H1 (cell line): ENCODE results near the gene TXNRD2. TPM values are rescaled to one million over a fixed set of nuclear protein-coding genes. Genes with fewer than 3 reads are reported as not detected.
A peak's percentile ranks its signal among the peaks of the same experiment; 100 is the strongest.

Source experiments
- CTCF ChIA-PET: fragments of 300-600 bp; sonication (Branson Sonifier 250); formaldehyde crosslinking; loops from one replicate; lab custom pipeline; 2021; ENCODE audit not compliant: partially characterized antibody; lab: Charles Lee
- POLR2A ChIA-PET: fragments of 300-600 bp; sonication (Branson Sonifier 250); formaldehyde crosslinking; loops from one replicate; lab custom pipeline; 2021; ENCODE audit warnings: inconsistent platforms; ENCODE audit not compliant: partially characterized antibody; lab: Charles Lee
- DNase-seq, 2 experiments: peaks; one replicate each; pipeline versions ENCODE4 v3.0.0 to v3.0.0-alpha.2; 2010 to 2022; ENCODE audit warnings: low spot score in 2 of 2, low read depth in 1 of 2, mixed read lengths in 1 of 2
- FAIRE-seq: peaks from 2 replicates; lab custom pipeline; 2011; peaks lifted over from hg19 to GRCh38; lab: Jason Lieb, UNC
- H2AFZ ChIP-seq: 2 replicates; pipeline ENCODE4 v1.8.1; 2012; ENCODE audit warnings: low read length, inconsistent platforms
- H2AK5ac ChIP-seq: 2 replicates; pipeline ENCODE4 v1.6.1; 2013; ENCODE audit warnings: low read depth, low read length
- H2BK120ac ChIP-seq: replicated peaks from 2 replicates; pipeline ENCODE3; 2013; ENCODE audit warnings: low read depth, low read length, inconsistent platforms
- H2BK12ac ChIP-seq: 2 replicates; pipeline ENCODE4 v1.6.1; 2013; ENCODE audit warnings: low read depth, low read length
- H2BK15ac ChIP-seq: 2 replicates; pipeline ENCODE4 v1.6.1; 2013; ENCODE audit warnings: low read length
- H2BK20ac ChIP-seq: 2 replicates; pipeline ENCODE4 v1.6.1; 2013; ENCODE audit warnings: low read length
- H2BK5ac ChIP-seq: 2 replicates; pipeline ENCODE4 v1.6.1; 2013; ENCODE audit warnings: low read depth, low read length
- H3K14ac ChIP-seq: 2 replicates; pipeline ENCODE4 v1.6.1; 2013; ENCODE audit warnings: inconsistent platforms; ENCODE audit not compliant: insufficient read length
- H3K18ac ChIP-seq: 2 replicates; pipeline ENCODE4 v1.6.1; 2013; ENCODE audit warnings: low read length; ENCODE audit errors: extremely low read depth
- H3K23ac ChIP-seq: 2 replicates; pipeline ENCODE4 v1.6.1; 2013; ENCODE audit warnings: inconsistent platforms; ENCODE audit not compliant: insufficient read length
- H3K23me2 ChIP-seq: 2 replicates; pipeline ENCODE4 v1.6.1; 2013; ENCODE audit warnings: low read depth, low read length
- H3K27ac ChIP-seq: 2 replicates; pipeline ENCODE4 v1.6.1; 2011; ENCODE audit warnings: low read depth, low read length, inconsistent platforms
- H3K27me3 ChIP-seq, 4 experiments: replicated peaks in 1 of 4; 1 replicate in 1 of 4; 2 replicates in 3 of 4; pipeline versions ENCODE4 v1.6.1 to v1.8.1; 2011 to 2013; ENCODE audit warnings: low read length in 3 of 4, mild to moderate bottlenecking in 3 of 4, inconsistent platforms in 2 of 4, mixed read lengths in 2 of 4, moderate library complexity in 1 of 4; ENCODE audit not compliant: control insufficient read depth in 3 of 4, insufficient read depth in 3 of 4; ENCODE audit errors: extremely low read depth in 1 of 4
- H3K36me3 ChIP-seq, 4 experiments: 2 replicates each; pipeline versions ENCODE4 v1.6.1 to v1.8.1; 2011 to 2013; ENCODE audit warnings: mild to moderate bottlenecking in 4 of 4, low read length in 3 of 4, moderate library complexity in 2 of 4, control low read depth in 1 of 4, inconsistent platforms in 1 of 4; ENCODE audit not compliant: insufficient read depth in 4 of 4, control insufficient read depth in 2 of 4
- H3K4ac ChIP-seq: replicated peaks from 2 replicates; pipeline ENCODE3; 2013; ENCODE audit warnings: low read length, low read depth, mixed read lengths, inconsistent platforms; ENCODE audit not compliant: insufficient read length
- H3K4me1 ChIP-seq, 4 experiments: replicated peaks in 1 of 4; 1 replicate in 1 of 4; 2 replicates in 3 of 4; pipeline versions ENCODE4 v1.6.1 to v1.8.1; 2011 to 2013; ENCODE audit warnings: low read length in 3 of 4, inconsistent platforms in 2 of 4, mixed read lengths in 1 of 4; ENCODE audit not compliant: insufficient read depth in 4 of 4, control insufficient read depth in 3 of 4
- H3K4me2 ChIP-seq, 2 experiments: 2 replicates each; pipeline versions ENCODE4 v1.6.1 to v1.8.1; 2011 to 2013; ENCODE audit warnings: low read depth in 2 of 2, low read length in 2 of 2, control low read depth in 1 of 2, inconsistent platforms in 1 of 2, mild to moderate bottlenecking in 1 of 2; ENCODE audit not compliant: insufficient read depth in 1 of 2
- H3K4me3 ChIP-seq, 4 experiments: fragments of 200-600, 300-600 bp in 1 of 4; sonication (generic), shearing (Covaris generic), sonication (Bioruptor Twin) in 1 of 4; 2 replicates each; pipeline versions ENCODE4 v1.5.1 to v1.8.1; 2011 to 2016; ENCODE audit warnings: low read length in 4 of 4, low read depth in 3 of 4, control low read depth in 2 of 4, inconsistent platforms in 2 of 4, mild to moderate bottlenecking in 2 of 4, mixed read lengths in 1 of 4, moderate library complexity in 1 of 4; ENCODE audit not compliant: insufficient read depth in 2 of 4; ENCODE audit errors: extremely low read depth in 1 of 4
- H3K56ac ChIP-seq: replicated peaks from 2 replicates; pipeline ENCODE3; 2013; ENCODE audit warnings: low read depth, mild to moderate bottlenecking, mixed read lengths, low read length, inconsistent platforms; ENCODE audit not compliant: insufficient read length
- H3K79me1 ChIP-seq: 2 replicates; pipeline ENCODE4 v1.6.1; 2013; ENCODE audit warnings: low read depth, low read length, control low read depth
- H3K79me2 ChIP-seq, 2 experiments: 2 replicates each; pipeline versions ENCODE4 v1.6.1 to v1.8.1; 2012 to 2013; ENCODE audit warnings: low read length in 2 of 2, mild to moderate bottlenecking in 2 of 2, inconsistent platforms in 1 of 2; ENCODE audit not compliant: insufficient read depth in 2 of 2, control insufficient read depth in 1 of 2
- H3K9ac ChIP-seq, 4 experiments: replicated peaks in 1 of 4; 1 replicate in 1 of 4; 2 replicates in 3 of 4; pipeline versions ENCODE4 v1.6.1 to v1.8.1; 2011 to 2013; ENCODE audit warnings: low read depth in 3 of 4, low read length in 3 of 4, control low read depth in 2 of 4, mild to moderate bottlenecking in 2 of 4, moderate library complexity in 2 of 4, inconsistent platforms in 1 of 4; ENCODE audit errors: extremely low read depth in 1 of 4
- H3K9me3 ChIP-seq, 2 experiments: 2 replicates each; pipeline versions ENCODE4 v1.6.1 to v1.8.1; 2012 to 2013; ENCODE audit warnings: mild to moderate bottlenecking in 2 of 2, moderate library complexity in 2 of 2, control low read depth in 1 of 2, inconsistent platforms in 1 of 2, low read depth in 1 of 2, low read length in 1 of 2, mixed read lengths in 1 of 2; ENCODE audit not compliant: insufficient read depth in 2 of 2
- H4K20me1 ChIP-seq, 2 experiments: replicated peaks in 1 of 2; 2 replicates each; pipeline versions ENCODE3 to v1.8.1; 2011 to 2013; ENCODE audit warnings: inconsistent platforms in 2 of 2, low read length in 2 of 2, mild to moderate bottlenecking in 1 of 2; ENCODE audit not compliant: insufficient read depth in 2 of 2, control insufficient read depth in 1 of 2
- H4K5ac ChIP-seq: 2 replicates; pipeline ENCODE4 v1.6.1; 2013; ENCODE audit warnings: low read length, low read depth, mixed read lengths, inconsistent platforms; ENCODE audit not compliant: insufficient read length
- H4K8ac ChIP-seq: 2 replicates; pipeline ENCODE4 v1.8.0; 2013; ENCODE audit warnings: mild to moderate bottlenecking, moderate library complexity, low read length, inconsistent platforms; ENCODE audit not compliant: insufficient read depth; ENCODE audit errors: extremely low read depth
- H4K91ac ChIP-seq: replicated peaks from 2 replicates; pipeline ENCODE3; 2013; ENCODE audit warnings: low read length, mixed read lengths, inconsistent platforms; ENCODE audit not compliant: insufficient read length
- CTCF ChIP-seq, 3 experiments: IDR thresholded peaks; 1 replicate in 2 of 3; 2 replicates in 1 of 3; pipeline versions ENCODE4 v1.5.1 to v1.6.1; 2011; ENCODE audit warnings: low read length in 3 of 3, mild to moderate bottlenecking in 3 of 3, inconsistent platforms in 2 of 3, low read depth in 1 of 3, moderate library complexity in 1 of 3; ENCODE audit not compliant: insufficient read depth in 1 of 3; ENCODE audit errors: control extremely low read depth in 1 of 3
- E2F6 ChIP-seq: IDR thresholded peaks from 2 replicates; pipeline ENCODE4 v1.6.1; 2012; ENCODE audit warnings: inconsistent platforms
- EGR1 ChIP-seq: IDR thresholded peaks from 2 replicates; pipeline ENCODE4 v1.6.1; 2011; ENCODE audit warnings: low read depth, low read length, borderline replicate concordance
- KDM1A ChIP-seq: fragments of 200-600, 300-600 bp; sonication (generic); IDR thresholded peaks from 2 replicates; pipeline ENCODE4 v1.7.1; 2016; ENCODE audit warnings: mild to moderate bottlenecking, low read length, borderline replicate concordance
- MAX ChIP-seq: IDR thresholded peaks from 2 replicates; pipeline ENCODE4 v1.6.1; 2012; ENCODE audit warnings: inconsistent platforms
- WGBS, 2 experiments: shearing (Covaris generic) in 1 of 2; methylation state at CpG; one replicate each; pipeline versions ENCODE4 v1.1.6 to v1.1.7; 2013 to 2015; ENCODE audit warnings: low lambda C conversion rate in 2 of 2, mixed read lengths in 2 of 2, inconsistent platforms in 1 of 2, low coverage in 1 of 2, missing lambda C conversion rate in 1 of 2; ENCODE audit not compliant: insufficient replicate concordance in 2 of 2, insufficient coverage in 1 of 2, insufficient read length in 1 of 2; ENCODE audit errors: extremely low coverage in 1 of 2, missing lambda C conversion rate in 1 of 2; 5-methylcytosine and 5-hydroxymethylcytosine counted together
- polyA plus RNA-seq, 7 experiments: library from polyadenylated mRNA; depleted of rRNA in 3 of 7; stranded (reverse) in 5 of 7; unstranded in 2 of 7; fragments of >200 nt in 5 of 7; fragments of 200-250 nt in 2 of 7; gene quantifications; 1 replicate in 5 of 7; 2 replicates in 1 of 7; 4 replicates in 1 of 7; pipeline versions ENCODE4 v1.2.1 to v1.2.3, GENCODE V29; 2011 to 2013; ENCODE audit warnings: missing spikeins in 2 of 7, mixed read lengths in 2 of 7
- total RNA-seq: library from RNA; stranded (reverse); fragmentation: NEBNext Ultra II Directional; extraction: Animal tissue kit (Norgen Biotek cat#: 25700); gene quantifications from 2 replicates; pipeline ENCODE4 v1.2.1, GENCODE V29; 2021

TXNRD2 gene
- total and polyA plus RNA-seq, 2 of the 8 experiments (the other 6 are each of a cell fraction or from before 2014, with no cell fraction given), result 14.8 to 21.9 TPM

GRCh38 chr22:19957445-19957844 lies 15.8 kb upstream of the TXNRD2 start:
- no peak for FAIRE-seq
- H3K79me1 ChIP-seq, result no peaks in the 10 kb centered on the region
- POLR2A ChIA-PET, result interaction anchor here (0.7 to 1.0 kb wide), 2 partner anchors 14 to 171 kb away, joined by 3 to 6 read pairs; no protein-coding TSS in a partner anchor
- H3K56ac ChIP-seq, result no peak overlapping the region
- peaks cover 5% of the 10 kb centered on the region for H3K23me2 ChIP-seq
- H3K27me3 ChIP-seq, result no peaks in the 10 kb centered on the region
- no peak overlapping the region for H3K4me3 ChIP-seq
- H3K18ac ChIP-seq, result no peak overlapping the region
- H4K8ac ChIP-seq, result no peak overlapping the region
- no peaks in the 10 kb centered on the region for H3K36me3 ChIP-seq
- H3K9ac ChIP-seq, result no peak overlapping the region
- H3K4ac ChIP-seq, result no peak overlapping the region
- H4K91ac ChIP-seq, result no peak overlapping the region
- H4K20me1 ChIP-seq, result peaks cover 1 to 4% of the 10 kb centered on the region in 2 experiments
- CTCF ChIA-PET, result interaction anchor here (1.0 to 1.9 kb wide), 8 partner anchors 8 to 248 kb away, joined by 3 to 7 read pairs (median 4); no protein-coding TSS in a partner anchor
- H4K5ac ChIP-seq, result no peak overlapping the region
- H2BK20ac ChIP-seq, result 0 out of 2 replicates have a peak overlapping the region, but pooled peaks have one; percentile 23
- H2BK12ac ChIP-seq, result no peak overlapping the region
- WGBS, 2 experiments, result 96% methylated on average over 9 of the region's 9 CpGs; no CpG with 5 or more reads in 1 of the 2 experiments
- no peak overlapping the region for H2AFZ ChIP-seq
- H2BK120ac ChIP-seq, result no peak overlapping the region
- H3K4me2 ChIP-seq, result no peak overlapping the region
- H3K27ac ChIP-seq, result no peak overlapping the region
- no peak for DNase-seq
- H2BK5ac ChIP-seq, result no peak overlapping the region
- no peak overlapping the region for H3K14ac ChIP-seq
- peak overlapping the region; percentile 99; the same call in 1 of the 2 replicates for H2BK15ac ChIP-seq
- no peaks in the 10 kb centered on the region for H3K9me3 ChIP-seq
- H3K4me1 ChIP-seq, result peaks cover 0 to 11% (median 7%) of the 10 kb centered on the region in 4 experiments; a peak in 5 of 7 replicates
- H2AK5ac ChIP-seq, result no peak overlapping the region
- H3K79me2 ChIP-seq, result no peaks in the 10 kb centered on the region
- TF ChIP-seq KDM1A, result no peak
- peak; percentile 61 for TF ChIP-seq E2F6
- peak; percentile 16 to 52 (median 36); a peak in 3 of 4 replicates for TF ChIP-seq CTCF (IDR thresholded peaks at IDR 0.05; ENCODE audit: control extremely low read depth in 1 of 3, insufficient read depth in 1 of 3, low read depth in 1 of 3, low read length in 3 of 3)
- peak; percentile 83 for TF ChIP-seq MAX
- TF ChIP-seq EGR1, result no peak
- TF ChIP-seq, all 59 proteins: peak for 3
- H3K23ac ChIP-seq, result no peak overlapping the region
